Heart right ventricle (tissue), 16 donors: ENCODE measurements around the gene AMIGO1. TPM values are rescaled to one million over a fixed set of nuclear protein-coding genes. Genes with fewer than 3 reads are reported as not detected.

Source experiments
- ATAC-seq, 8 donors: fragments of 200-7000 bp; cut with Tn5 transposase; one replicate each; pipeline ENCODE4 v1.9.1; 2020; ENCODE audit warnings: mild to moderate bottlenecking in 8 of 8, moderate library complexity in 8 of 8, moderate number of reproducible peaks in 1 of 8
- DNase-seq, 2 donors: peaks; one replicate each; pipeline ENCODE4 v3.0.0-alpha.2; 2020
- H3K27ac ChIP-seq, 10 donors: fragments of 200-600 bp; sonication (generic) in 2 of 10; one replicate each; pipeline versions ENCODE4 v1.5.0 to v1.8.0; 2020 to 2022; ENCODE audit warnings: mild to moderate bottlenecking in 3 of 10
- H3K27me3 ChIP-seq, 7 donors: fragments of 200-600 bp; one replicate each; pipeline ENCODE4 v1.8.0; 2021 to 2022; ENCODE audit warnings: mild to moderate bottlenecking in 2 of 7
- H3K36me3 ChIP-seq, 9 donors: fragments of 200-600 bp; sonication (generic) in 1 of 9; one replicate each; pipeline versions ENCODE4 v1.5.0 to v1.8.0; 2020 to 2022; ENCODE audit warnings: mild to moderate bottlenecking in 2 of 9
- H3K4me1 ChIP-seq, 9 donors: fragments of 200-600 bp; sonication (generic) in 1 of 9; one replicate each; pipeline versions ENCODE4 v1.5.0 to v1.8.0; 2020 to 2022; ENCODE audit warnings: mild to moderate bottlenecking in 4 of 9
- H3K4me3 ChIP-seq, 10 donors: fragments of 200-600 bp; sonication (generic) in 2 of 10; one replicate each; pipeline versions ENCODE4 v1.5.0 to v1.8.0; 2020 to 2022; ENCODE audit warnings: mild to moderate bottlenecking in 7 of 10, moderate library complexity in 2 of 10
- H3K9me3 ChIP-seq, 11 donors: fragments of 200-600 bp in 10 of 11; sonication (generic) in 2 of 11; one replicate each; pipeline versions ENCODE4 v1.5.0 to v1.8.0; 2013 to 2022; ENCODE audit warnings: mild to moderate bottlenecking in 2 of 11, control low read depth in 1 of 11, moderate library complexity in 1 of 11
- CTCF ChIP-seq, 9 donors: fragments of 200-600 bp; sonication (generic) in 2 of 9; IDR thresholded peaks; one replicate each; pipeline versions ENCODE4 v1.5.0 to v1.8.0; 2021 to 2022; ENCODE audit warnings: antibody characterized with exemption in 9 of 9, mild to moderate bottlenecking in 5 of 9, moderate library complexity in 1 of 9
- WGBS, 2 donors: extraction: QIAGEN DNeasy Blood & Tissue Kit; methylation state at CpG; one replicate each; pipeline ENCODE4 v1.1.7; 2013; ENCODE audit warnings: inconsistent platforms in 1 of 2; 5-methylcytosine and 5-hydroxymethylcytosine counted together
- intact Hi-C, 10 donors: fragments of 100-400 bp; cut with DNase I; formaldehyde crosslinking; loops; one replicate each; pipeline versions ENCODE4 v1.11.1 to v1.14.2; 2022
- polyA plus RNA-seq, 2 donors: library from polyadenylated mRNA; stranded (reverse); fragments of 200-250 nt; gene quantifications; one replicate each; pipeline ENCODE4 v1.2.3, GENCODE V29; 2013
- total RNA-seq, 10 donors: library from RNA; stranded (reverse); fragmentation: NEBNext Ultra II Directional in 3 of 10; extraction: Animal tissue kit (Norgen Biotek cat#: 25700) in 3 of 10; gene quantifications; one replicate each; pipeline versions ENCODE4 v1.2.1 to v1.2.4, GENCODE V29; 2021 to 2023
- donor health status: Arrhythmogenic right ventricular cardiomyopathy.
- donor health status: ischemic (EF 13 %, LVEDD 7.1; RV severe dilation, severe dysfunction).
- donor health status: healthy with polysubstance abuse.
- donor health status: DM: no; HTN: yes; CAD: no.
- donor health status: DM: no; HTN: no; CAD: no.
- donor health status: ischemic (EF 25% LVEDD 6.9; RV normal size, moderate dysfunction).
- donor health status: ischemic (EF 25% LVEDD 5.7; RV mildly dilated, moderate dysfunction).
- donor health status: healthy.
- donor health status: DM: yes; HTN: yes; CAD: no.
- donor health status: Ischemic cardiomyopathy.
- donor health status: ischemic (EF 35%, LVEDD 5.7; RV mildly dilated, moderate dysfunction).
- donor health status: nonischemic (EF 11% LVEDD 7.7; RV severe dilation, severe dysfunction).
- donor health status: DM: yes; HTN: yes; CAD: no.
- donor health status: PGD.
- donor health status: ischemic (EF 29% LVEDD 5.4; RV normal size, mild dysfunction).
- donor health status: nonischemic (EF 23%, LVEDD 6.1; RV moderate dilation, normal function).

AMIGO1 gene
- total and polyA plus RNA-seq, 12 donors = 2.8 to 16.6 (median 14.5) TPM

DNA sequence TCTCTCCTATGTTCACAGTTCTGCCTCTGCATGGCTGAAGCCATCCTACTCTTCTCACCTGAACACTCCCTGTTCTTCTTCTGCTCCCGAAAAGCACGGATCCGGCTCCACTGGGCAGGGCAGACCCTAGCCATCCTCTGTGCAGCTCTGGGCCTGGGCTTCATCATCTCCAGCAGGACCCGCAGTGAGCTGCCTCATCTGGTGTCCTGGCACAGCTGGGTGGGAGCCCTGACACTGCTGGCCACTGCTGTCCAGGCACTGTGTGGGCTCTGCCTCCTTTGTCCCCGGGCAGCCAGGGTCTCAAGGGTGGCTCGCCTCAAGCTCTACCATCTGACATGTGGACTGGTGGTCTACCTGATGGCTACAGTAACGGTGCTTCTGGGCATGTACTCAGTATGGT, 13.8 kb downstream of the AMIGO1 start:
- intact Hi-C loops = loop anchor here in 2 of 10 donors (2.0 kb wide), 2 partner anchors 35 to 37 kb away; no protein-coding TSS in a partner anchor
- Histone ChIP-seq H3K27ac (no peak overlapping the region), H3K27me3 (no peaks in the 10 kb centered on the region), H3K9me3 (no peaks in the 10 kb centered on the region), H3K4me3 (no peak overlapping the region), H3K36me3 (peaks cover 0 to 50% (median 8%) of the 10 kb centered on the region in 9 donors), H3K4me1 (peaks cover 0 to 41% (median 20%) of the 10 kb centered on the region in 9 donors)
- 88 to 96% methylated on average over 7 of the region's 7 CpGs for WGBS, 2 donors
- DNase-seq (no peak), ATAC-seq (no peak)
- TF ChIP-seq CTCF (IDR thresholded peaks at IDR 0.05) = no peak

GRCh38 chr1:109493805-109494539, 15.6 kb downstream of the AMIGO1 start, which contains the start of gene CYB561D1:
Gene CYB561D1, plus strand, starts transcription at chr1:109494094. Its CDS starts 46 bp downstream, at chr1:109494140.
- H3K4me3 ChIP-seq = peak within 1 kb of the TSS; percentile 56 to 98 (median 86)
- no peaks in the 10 kb centered on the region for H3K27me3 ChIP-seq
- ATAC-seq = peak; percentile 88 to 95 (median 93)
- peak; percentile 92 to 100 (median 97) for TF ChIP-seq CTCF (IDR thresholded peaks at IDR 0.05)
- H3K36me3 ChIP-seq = peaks cover 0 to 44% (median 8%) of the 10 kb centered on the region in 9 donors
- H3K4me1 ChIP-seq = peaks cover 0 to 42% (median 21%) of the 10 kb centered on the region in 9 donors
- no peaks in the 10 kb centered on the region for H3K9me3 ChIP-seq
- H3K27ac ChIP-seq = peak within 1 kb of the TSS in 9 of 10 donors; percentile 46 to 92 (median 79)
- 0 to 1% methylated on average over 44 of the region's 44 CpGs for WGBS, 2 donors
- intact Hi-C loops = loop anchor here in 5 of 10 donors (1.0 to 2.0 kb wide), 2 partner anchors 38 to 39 kb away; no protein-coding TSS in a partner anchor
- DNase-seq = peak; percentile 85 to 91

- no peak for DNase-seq
- no peak for TF ChIP-seq CTCF (IDR thresholded peaks at IDR 0.05)
- intact Hi-C loops = loop anchor here in 3 of 10 donors (1.0 to 2.0 kb wide), 2 partner anchors 39 to 40 kb away; no protein-coding TSS in a partner anchor
- 66 to 73% methylated on average over 4 of the region's 4 CpGs for WGBS, 2 donors
- H3K36me3 ChIP-seq = peaks cover 0 to 47% (median 8%) of the 10 kb centered on the region in 9 donors
- no peak for ATAC-seq
- H3K4me3 ChIP-seq = peak overlapping the region in 2 of 10 donors; percentile 74 to 88
- no peaks in the 10 kb centered on the region for H3K9me3 ChIP-seq
- H3K27me3 ChIP-seq = no peaks in the 10 kb centered on the region
- peaks cover 0 to 36% (median 21%) of the 10 kb centered on the region in 9 donors for H3K4me1 ChIP-seq
- H3K27ac ChIP-seq = peak overlapping the region in 6 of 10 donors; percentile 46 to 90 (median 78)
Measured at GRCh38 chr1:109493227-109493626, 16.3 kb downstream of the AMIGO1 start.

GRCh38 chr1:109492779-109493178, 16.7 kb downstream of the AMIGO1 start:
- no peak overlapping the region for H3K4me3 ChIP-seq
- DNase-seq (no peak), ATAC-seq (no peak)
- no peaks in the 10 kb centered on the region for H3K9me3 ChIP-seq
- H3K36me3 ChIP-seq = peaks cover 0 to 47% (median 8%) of the 10 kb centered on the region in 9 donors
- no peak overlapping the region for H3K27ac ChIP-seq
- peaks cover 0 to 31% (median 21%) of the 10 kb centered on the region in 9 donors for H3K4me1 ChIP-seq
- no peaks in the 10 kb centered on the region for H3K27me3 ChIP-seq
- intact Hi-C loops = loop anchor here in 3 of 10 donors (1.0 to 2.0 kb wide), 2 partner anchors 40 kb away; no protein-coding TSS in a partner anchor
- TF ChIP-seq CTCF (IDR thresholded peaks at IDR 0.05) = no peak
- 68% methylated on average over 4 of the region's 4 CpGs for WGBS, 2 donors
